Retina (tissue), 1 donor: ENCODE measurements around the gene TGIF1.

Experiments
- DNase-seq: peaks from one replicate; pipeline ENCODE4 v3.0.0-alpha.2; 2016

Gene TGIF1

DNA sequence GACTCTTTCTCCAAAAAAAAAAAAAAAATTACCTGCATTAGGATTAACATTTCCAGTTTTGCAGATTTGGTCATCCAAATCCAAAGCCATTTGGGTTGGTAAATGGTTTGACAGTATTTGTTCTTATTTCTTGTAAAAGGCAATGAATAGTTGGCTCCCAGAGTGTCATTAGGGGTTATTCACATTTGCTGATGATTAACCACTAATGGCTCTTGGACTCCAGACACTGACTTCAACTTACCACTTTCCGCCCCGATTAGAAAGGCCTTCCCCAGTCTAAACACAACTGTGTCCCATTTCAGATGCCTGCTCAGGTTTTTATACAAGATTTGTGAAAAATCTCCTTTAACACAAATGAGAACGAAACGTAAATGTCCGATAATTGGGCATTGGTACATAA, 9.6 kb upstream of the TGIF1 start:
- DNase-seq, result no peak

DNA sequence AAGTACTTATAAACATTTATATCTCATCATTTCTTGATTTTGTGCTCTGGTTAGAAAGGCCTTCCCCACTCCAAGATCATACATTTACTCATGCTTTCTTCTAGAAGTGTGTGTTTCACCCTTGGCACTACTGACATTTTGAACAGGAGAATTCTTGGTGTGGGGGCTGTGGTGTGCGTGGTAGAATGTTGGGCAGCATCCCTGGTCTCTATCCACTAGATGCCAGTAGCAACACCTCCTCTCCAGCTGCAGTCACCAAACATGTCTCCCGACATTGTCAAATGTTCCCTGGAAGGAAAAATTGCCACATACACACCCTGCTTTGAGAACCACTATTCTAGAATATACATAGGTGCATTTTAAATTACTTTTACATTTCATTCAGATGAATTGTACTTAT, 8.7 kb upstream of the TGIF1 start:
- DNase-seq, result no peak

DNA sequence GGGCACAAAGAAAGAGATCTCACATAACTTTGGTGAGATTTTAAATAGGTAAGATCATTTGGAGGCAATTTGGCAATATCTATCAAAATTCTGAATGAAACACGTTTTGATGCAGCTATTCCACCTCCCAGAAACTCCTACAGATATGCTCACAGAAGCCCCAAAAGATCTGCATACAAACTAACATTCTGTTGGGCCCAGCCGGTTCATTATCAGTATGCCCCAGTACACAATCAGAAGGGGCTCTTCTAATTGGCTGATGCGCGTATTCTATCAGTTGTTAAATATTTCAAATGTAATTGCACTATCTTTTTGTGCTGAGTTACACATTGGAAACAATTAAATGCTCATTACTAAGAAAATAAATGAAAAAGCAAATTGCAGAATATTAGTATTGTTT, 7.1 kb upstream of the TGIF1 start:
- no peak for DNase-seq

DNA sequence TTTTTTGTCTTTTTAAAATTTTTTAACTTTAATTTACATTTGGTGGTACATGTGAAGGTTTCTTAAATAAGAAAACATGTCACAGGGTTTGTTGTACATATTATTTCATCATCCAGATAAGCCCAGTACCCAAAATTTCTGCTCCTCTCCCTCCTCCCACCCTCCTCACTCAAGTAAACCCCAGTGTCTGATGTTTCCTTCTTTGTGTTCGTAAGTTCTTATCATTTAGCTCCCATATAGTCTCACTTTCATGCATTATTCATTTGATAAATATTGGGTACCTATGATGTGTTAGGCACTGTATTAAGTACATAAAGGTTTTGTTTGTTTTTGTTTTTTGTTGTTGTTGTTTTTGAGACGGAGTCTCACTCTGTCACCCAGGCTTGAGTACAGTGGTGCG, 5.7 kb upstream of the TGIF1 start:
- DNase-seq, result no peak

DNA sequence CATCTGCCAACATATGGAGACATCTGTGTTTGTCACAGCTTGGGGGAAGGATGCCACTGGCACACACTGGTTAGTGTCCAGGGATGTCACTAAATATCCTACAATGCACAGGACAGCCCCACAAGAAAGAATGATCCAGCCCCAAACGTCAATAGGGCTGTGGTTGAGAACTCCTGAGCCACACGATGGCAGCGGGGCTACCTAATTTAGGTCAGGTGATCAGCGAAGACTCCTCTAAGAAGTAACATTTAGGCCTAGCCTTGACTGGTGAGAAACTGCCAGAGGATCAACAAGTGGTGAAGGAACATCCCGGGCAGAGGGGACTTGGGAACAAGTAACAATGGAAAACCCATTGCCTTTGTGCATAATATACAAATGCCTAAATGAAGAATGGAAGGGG, 5.0 kb upstream of the TGIF1 start:
- DNase-seq, result no peak

DNA sequence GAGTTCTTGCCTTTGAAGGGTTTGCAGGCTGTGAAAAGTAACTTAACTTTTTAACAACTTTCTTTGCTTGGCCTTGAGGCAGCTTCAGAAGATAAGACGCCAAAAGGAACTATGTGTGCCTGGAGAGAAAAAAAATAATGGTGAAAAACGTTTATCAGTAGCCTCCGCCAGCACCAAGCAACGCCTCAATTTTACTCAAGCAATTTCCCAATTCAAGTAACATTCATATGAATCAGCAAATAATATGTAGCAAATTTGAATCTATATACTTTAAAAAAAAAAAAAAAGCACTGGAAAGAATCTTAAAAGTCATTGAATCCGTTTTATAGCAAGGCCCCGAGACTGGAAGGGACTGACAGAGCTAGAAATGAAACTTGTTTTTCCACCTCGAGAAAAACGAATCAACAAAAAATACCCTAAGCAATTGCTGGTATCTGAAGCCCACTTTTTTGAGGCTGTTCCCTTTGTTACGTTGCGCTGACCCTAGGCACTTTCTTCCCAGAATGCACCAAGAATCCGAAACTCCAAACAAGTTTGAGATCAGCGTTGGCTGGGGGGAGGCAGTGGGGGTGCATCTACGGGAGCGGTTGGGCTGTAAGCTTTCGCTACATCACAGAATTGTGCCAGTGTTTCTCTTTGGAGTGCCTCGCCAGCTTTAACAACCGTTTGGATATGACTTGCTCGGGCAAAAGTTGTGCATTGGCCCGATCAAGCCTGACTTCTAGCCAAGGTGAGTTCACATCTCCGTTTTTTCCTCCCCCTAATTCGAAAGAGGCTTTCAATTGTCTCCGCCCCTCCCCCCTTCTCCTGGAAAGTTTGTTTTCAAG, 2.7 kb upstream of the TGIF1 start:
- DNase-seq, result no peak

DNA sequence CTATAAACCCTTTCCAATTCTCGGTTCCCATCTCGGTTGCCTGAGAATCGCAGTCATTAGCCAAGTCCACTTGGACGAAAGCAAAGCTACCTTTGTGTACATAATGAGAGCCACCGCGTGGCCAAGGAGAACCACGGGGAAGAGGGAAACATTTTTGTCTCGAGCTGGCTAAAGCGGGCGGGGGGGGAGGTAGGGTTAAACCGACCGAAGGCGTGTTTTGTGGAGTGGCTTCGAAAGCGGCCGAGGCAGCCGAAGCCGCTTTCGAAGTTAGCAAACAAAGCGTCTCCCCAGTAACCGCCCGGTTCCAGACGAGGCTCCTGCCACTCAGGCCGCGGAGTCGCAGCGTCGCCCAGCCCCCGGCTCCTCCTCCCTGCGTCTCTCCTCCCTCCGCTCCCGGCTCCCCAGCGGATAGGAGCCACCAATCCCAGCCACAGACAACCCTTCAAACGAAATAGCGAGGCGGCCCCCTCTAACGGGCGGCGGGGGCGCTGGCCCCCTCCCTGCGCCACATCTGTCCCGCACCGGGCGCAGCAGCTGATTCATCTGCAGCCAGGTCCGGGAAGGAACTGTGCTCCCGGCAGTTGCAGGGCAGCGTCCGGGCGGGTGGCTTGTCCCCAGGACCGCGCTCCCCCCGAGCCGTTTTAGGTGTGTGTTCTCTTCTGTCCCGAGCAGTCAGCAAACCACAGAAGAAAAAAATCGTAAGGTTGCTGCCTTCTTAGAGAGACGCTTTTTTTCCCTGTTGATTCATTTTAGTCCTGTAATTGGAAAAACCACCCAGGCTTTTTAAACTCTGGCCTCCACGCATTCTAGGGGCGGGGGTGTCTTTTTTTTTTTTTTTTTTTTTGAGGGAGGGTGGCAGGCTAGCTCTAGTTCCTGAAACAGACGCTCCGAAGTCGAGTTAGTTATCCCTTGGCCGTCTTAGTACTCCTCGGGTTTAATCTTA, 1.8 kb upstream of the TGIF1 start:
- peak; percentile 97 for DNase-seq

DNA sequence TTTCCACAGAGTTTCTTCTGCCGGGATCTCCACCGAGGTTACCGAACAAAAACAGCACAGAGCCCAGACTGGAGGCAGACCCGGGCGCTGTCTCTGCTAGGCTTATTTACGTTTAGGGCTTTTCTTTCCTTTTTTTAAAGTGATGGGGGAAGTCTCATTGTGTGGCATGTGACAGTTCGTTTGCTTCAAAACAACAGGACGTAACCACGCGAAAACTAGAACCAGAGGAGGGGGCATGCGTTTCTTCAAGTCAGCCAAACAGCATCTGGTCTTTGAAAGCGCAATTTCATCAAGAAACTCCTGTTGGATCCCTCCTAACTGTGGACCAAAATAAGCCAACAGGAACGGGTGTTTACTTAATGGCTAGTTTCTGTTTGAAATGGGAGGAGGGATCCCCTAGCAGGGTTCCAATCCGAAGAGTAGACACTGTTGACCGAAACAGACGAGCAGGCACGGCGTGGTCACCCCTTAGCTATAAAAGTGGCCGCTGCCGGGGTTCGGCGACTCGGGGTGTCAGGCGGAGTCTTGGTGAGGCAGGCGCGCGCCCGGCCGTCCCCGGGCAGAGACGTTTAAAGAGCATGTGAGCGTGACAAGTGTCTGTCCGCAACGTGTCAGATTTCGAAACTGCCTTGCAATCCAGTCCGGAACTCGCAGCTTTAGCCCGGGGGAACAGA, 997 bp upstream of the TGIF1 start:
- DNase-seq, result peak; percentile 76

DNA sequence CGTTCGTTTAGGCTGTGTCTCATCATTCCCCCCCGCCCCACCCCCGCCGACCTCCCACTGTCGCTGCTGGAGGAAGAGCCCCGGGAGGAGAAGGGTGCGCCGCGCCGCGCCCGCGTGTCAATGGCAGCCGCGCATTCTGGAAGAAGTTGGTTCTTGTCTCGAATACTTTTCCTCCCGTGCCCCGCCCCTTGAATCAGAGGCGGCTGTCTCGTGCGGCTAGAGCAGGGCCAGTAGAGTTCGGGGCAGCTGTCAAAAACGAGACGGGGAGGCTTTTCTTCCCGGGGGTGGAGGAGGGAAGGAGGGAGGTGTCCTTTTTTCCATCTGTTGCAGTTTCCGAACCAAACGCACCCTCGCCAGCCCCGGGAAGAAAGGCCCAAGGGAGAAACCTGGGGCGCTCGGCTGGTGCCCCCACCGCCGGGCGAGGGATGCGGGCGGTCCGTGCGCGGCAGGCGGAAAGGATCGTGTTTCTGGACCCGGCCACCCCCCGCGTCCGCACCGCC, 410 bp upstream of the TGIF1 start:
- peak; percentile 84 for DNase-seq

DNA sequence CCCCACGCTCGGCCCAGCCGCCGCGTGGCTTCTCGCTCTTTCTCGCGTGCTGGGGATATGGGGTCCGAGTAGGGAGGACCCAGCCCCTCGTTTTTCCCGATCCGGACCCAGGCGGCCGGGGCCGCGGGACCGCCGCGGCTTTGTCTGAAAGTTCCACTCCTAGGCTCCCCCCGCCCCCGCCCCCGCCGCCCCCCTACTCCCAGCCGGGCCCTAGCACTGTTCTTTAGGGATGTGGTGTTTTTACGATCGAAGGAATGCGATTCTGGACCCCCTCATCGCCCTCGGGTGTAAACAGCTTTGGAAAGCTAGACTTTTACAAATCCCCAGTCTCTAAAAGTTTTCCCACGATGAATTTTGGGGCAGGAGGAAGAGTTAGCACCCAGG, 819 bp downstream of the TGIF1 start:
- no peak for DNase-seq

DNA sequence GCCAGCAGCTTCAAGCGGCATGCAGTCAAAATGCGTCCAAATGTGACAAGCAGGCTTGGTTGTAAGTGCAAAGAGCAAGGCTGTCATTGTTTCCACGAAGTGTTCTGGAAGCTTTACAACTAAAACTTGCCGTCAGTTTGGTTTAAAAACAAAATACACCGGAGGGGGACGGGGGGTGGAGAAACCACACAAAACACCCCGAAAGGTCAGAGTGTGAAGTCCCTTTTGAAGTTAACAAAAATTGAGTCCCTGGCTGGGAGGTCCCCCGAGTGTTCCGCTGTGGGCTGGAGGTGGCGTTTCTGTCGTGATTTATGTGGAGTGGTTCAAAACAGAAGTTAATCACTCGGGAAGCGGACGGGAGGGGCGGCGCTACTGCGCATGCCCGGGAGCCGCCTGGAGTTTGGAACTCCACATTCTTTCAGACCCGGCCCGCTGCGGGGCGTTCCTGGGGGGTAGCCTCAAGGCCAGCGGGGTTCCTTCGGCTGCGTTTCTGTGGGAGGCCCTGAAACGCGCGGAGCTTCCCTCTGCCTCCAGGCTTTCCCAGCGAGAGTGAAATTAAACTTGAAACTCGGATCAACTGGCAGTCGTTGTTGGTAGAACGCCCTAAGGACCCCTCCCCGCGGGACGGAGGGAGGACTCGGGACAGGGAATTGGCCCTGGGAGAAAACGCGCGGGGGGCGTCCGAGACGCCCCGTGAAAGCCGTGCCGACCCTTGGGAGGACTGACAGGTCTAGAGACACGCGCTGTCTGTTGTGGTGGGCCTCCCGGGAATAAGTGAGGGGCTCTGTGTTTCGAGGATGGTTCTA, 1.4 kb downstream of the TGIF1 start:
- DNase-seq, result peak; percentile 92

DNA sequence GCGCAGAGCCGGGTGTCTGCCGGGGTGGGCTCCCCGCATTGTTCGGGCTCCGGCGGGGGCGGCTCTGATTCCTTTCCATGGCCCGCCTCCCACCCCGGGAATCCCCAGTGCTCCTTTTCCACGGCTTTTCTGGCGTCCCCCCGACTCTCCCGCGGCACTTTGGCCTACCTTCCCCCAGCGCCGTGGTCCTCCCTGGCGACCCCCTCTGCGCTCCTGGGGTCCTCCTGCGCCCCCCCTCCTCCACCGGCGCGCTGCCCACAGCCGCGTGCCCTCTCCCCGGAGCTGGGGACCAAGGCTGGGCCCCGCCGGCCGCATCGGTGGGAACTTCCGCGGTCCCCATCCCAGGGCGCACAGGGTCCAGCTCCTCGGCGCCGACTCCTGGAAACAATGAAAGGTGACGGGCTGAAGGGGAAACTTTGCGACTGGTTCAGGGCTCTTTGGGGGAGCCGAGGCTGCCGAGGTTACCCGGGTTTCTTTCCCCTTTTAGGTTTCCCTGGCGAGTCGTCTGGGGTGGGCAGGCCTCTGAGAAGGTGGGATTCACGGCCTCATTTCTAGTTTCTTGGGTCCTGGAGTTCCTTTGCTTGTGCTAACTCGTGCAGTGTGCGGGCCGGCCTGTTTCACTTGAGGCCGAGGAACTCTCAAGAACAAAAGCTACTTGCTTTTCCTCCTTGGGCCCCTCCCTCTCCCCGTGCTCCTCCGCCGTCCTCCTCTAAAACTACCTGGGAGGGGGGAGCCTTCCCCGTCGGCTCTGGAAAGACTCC, 2.2 kb downstream of the TGIF1 start:
- peak; percentile 75 for DNase-seq

DNA sequence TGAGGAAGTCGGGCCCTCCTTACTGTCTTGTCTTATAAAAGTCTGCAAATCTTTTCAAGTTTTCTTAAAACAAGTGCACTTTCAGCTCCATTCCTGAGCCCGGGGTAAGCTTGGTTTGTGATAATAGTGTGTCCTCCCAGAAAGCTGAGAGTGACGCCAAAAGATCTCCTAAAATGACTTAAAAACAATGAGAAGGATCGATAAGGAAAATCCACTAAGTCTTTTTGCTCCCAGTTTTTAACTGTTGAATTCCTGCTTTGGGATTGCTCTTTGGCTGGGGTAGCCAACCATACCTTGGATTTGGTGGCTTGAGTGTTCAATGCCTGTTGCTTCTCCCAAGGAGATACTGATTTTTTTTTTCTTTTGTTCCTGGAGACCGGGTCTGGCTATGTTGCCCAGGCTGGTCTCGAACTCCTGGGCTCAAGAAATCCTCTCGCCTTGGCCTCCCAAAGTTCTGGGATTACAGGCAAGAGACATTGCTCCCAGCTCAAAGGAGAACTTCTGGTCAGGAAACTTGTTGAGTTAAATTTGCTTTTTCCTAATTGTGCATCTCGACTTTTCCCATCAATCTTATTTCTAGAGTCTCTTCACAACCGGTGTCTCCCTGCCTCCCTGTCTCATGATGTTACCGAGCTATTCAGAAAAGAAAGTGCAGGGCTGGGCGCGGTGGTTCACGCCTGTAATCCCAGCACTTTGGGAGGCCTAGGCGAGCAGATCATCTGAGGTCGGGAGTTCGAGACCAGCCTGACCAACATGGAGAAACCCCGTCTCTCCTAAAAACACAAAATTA, 3.0 kb downstream of the TGIF1 start:
- no peak for DNase-seq

DNA sequence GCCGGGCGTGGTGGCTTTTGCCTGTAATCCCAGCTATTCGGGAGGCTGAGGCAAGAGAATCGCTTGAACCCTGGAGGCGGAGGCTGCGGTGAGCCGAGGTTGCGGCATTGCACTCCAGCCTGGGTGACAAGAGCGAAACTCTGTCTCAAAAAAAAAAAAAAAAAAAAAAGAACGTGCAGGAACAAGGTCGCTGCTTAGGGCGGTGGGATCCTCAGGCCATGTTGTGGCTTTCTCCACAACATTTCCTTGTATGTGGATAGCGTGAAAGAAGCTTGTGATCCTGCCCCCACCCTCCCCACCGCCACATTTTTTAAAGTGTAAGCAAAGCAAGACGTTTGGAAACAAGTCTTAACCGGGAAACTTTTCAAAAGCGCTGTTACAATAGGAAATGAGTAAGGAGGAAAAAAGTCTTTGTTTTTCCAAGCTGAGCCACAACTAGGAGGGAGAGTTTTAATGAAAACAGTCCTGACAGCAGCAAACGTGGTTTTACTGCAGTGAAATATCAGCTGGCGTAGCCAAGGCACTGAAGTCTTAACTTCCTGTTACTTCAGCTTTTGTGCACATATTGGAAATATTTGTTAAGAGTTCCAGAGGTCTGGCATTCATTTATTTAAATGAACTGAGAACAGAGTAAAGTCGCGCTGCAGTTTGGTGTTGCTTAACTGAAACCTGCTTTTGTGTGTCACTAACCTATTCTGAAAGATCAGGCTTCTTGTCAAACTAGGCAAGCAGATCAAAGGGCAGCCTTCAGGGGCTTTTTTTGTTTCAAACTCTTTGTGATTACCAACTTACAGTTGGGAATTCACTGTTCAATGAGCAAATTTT, 3.8 kb downstream of the TGIF1 start:
- DNase-seq, result peak; percentile 50

DNA sequence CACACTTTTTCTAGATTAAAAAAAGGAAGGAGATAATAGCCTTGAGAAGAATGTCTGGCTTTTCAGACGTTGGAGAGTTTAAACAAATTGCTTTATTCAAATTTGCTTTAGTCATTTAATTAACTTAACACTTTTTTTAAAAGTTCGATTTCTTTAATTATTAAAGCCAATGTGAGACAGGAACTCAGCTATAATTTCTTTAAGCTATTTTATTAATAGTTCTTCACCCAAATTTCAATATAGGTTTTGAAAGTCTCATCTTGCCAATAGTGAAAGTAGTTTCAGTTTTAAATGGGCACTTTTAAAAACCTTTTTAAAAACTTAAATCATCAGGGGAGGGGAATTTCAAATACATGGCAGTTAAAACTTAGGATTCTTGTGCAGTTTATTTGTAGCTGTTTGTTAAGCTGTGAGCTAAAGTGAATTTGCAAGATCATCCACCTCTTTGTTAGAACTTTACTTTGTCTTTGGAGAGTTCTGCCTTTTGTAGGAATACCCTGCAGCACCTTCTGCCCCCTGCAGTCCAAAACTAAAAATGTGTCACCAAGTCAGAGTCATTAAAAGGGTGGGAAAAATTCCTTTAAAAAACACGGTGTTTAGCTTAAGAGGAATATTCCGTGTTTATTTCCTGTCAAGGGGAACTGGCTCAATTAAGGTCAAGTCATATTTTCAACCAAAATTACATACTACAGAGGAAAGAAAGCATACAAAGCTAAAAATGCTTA, 4.6 kb downstream of the TGIF1 start:
- peak; percentile 42 for DNase-seq

DNA sequence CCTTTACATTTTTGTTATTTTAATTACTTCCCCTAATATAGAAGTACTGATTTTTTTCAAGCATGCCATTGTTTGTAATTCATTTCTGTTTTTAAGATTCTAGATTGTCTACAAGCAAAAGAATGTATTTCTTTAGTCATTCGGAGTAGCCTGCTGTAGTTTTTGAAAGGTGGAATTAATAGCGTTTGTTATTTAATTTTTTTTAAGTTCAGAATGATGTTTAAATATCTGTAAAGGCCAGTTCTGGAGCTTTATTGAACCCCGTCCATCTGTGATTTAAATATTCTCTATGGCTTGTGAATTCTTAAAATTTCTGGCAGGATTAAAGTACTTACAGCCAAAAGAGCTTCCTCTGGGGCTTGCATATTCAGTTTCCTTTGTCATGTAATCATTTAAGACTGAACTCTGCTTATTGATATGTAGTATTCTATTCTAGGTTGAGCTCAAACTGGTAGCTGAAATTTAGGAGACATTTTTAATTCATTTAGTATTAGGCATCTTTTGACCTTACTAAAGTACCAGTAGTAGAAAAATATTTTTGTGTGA, 5.2 kb downstream of the TGIF1 start:
- no peak for DNase-seq

DNA sequence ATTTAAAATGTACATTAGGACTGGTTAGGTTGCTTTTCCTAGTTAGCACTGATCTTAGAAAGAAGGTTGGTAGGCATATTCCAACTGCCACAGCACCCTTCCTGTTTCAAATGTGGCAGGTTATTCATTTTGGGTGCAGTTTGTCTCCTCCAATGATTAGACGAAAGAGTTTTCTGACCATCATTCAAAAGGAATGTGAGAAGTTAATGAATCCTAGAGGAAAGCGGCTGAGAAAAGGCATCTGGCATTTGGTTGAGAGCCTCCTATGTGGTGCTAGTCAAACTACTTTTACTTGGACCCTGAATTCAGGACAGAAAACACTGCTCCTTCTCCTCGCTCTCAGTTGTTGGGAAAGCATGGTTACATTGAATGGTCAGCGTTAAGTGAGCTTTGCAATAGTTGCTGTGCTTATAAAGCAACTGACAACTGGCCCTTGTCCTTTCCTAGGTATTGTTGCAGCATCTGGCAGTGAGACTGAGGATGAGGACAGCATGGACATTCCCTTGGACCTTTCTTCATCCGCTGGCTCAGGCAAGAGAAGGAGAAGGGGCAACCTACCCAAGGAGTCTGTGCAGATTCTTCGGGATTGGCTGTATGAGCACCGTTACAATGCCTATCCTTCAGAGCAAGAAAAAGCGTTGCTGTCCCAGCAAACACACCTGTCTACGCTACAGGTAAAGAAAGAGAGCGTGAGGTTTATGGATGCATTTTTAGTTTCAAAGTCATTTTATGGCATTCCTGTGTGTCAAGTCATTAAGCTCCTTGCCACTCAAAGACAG, 6.1 kb downstream of the TGIF1 start:
- no peak for DNase-seq

DNA sequence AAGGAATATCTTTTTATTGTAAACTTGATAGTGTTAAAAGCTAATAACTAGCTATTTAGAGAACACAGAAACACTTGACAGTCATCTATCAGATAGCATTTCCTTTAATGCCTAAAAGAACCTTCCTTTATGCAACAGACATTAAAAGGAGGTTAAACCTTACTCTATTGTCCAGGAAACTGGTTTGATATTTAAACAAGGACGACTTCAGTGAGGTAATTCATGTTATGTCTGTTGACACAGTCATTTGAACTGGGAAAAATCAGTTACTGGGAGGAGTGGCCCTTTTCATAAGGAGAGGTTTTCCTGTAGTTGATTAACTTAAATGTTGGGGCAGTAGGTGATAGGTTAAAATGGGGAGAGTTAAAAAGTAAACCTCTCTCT, 6.7 kb downstream of the TGIF1 start:
- no peak for DNase-seq
